ENCODE results near the gene HRK. TPM values are rescaled to one million over a fixed set of nuclear protein-coding genes. Genes with fewer than 3 reads are reported as not detected.

The HRK gene
- total and polyA plus RNA-seq, 2 of the 13 experiments (the other 11 are each of a cell fraction or from before 2014, with no cell fraction given) = 0.02 TPM; not detected in 1

DNA sequence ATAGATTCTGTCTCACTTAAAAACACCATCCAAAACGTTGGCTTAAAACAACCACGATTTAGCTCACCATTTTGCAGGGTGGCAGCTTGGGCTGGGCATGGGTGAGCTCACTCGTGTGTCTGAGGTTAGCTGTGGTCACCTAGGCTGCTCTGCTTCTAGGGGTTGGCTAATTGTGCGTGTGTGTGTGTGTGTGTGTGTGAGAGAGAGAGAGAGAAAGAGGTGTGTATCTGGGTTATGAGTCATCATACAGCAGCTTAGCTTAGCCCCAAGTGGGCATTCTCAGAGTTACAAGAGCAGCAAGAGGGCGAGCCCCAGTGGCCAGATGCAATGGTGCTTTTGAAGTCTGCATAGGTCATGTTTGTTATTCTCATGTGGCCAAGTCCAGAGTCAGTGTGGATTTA lies 35.5 kb upstream of the HRK start (continued):
- TF ChIP-seq, protein P1, sequence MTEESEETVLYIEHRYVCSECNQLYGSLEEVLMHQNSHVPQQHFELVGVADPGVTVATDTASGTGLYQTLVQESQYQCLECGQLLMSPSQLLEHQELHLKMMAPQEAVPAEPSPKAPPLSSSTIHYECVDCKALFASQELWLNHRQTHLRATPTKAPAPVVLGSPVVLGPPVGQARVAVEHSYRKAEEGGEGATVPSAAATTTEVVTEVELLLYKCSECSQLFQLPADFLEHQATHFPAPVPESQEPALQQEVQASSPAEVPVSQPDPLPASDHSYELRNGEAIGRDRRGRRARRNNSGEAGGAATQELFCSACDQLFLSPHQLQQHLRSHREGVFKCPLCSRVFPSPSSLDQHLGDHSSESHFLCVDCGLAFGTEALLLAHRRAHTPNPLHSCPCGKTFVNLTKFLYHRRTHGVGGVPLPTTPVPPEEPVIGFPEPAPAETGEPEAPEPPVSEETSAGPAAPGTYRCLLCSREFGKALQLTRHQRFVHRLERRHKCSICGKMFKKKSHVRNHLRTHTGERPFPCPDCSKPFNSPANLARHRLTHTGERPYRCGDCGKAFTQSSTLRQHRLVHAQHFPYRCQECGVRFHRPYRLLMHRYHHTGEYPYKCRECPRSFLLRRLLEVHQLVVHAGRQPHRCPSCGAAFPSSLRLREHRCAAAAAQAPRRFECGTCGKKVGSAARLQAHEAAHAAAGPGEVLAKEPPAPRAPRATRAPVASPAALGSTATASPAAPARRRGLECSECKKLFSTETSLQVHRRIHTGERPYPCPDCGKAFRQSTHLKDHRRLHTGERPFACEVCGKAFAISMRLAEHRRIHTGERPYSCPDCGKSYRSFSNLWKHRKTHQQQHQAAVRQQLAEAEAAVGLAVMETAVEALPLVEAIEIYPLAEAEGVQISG (CRISPR knock-in tag; IDR thresholded peaks at IDR 0.05) = 0 out of 2 replicates have a peak, but pooled peaks have one; percentile 32
- TF ChIP-seq, protein P2, sequence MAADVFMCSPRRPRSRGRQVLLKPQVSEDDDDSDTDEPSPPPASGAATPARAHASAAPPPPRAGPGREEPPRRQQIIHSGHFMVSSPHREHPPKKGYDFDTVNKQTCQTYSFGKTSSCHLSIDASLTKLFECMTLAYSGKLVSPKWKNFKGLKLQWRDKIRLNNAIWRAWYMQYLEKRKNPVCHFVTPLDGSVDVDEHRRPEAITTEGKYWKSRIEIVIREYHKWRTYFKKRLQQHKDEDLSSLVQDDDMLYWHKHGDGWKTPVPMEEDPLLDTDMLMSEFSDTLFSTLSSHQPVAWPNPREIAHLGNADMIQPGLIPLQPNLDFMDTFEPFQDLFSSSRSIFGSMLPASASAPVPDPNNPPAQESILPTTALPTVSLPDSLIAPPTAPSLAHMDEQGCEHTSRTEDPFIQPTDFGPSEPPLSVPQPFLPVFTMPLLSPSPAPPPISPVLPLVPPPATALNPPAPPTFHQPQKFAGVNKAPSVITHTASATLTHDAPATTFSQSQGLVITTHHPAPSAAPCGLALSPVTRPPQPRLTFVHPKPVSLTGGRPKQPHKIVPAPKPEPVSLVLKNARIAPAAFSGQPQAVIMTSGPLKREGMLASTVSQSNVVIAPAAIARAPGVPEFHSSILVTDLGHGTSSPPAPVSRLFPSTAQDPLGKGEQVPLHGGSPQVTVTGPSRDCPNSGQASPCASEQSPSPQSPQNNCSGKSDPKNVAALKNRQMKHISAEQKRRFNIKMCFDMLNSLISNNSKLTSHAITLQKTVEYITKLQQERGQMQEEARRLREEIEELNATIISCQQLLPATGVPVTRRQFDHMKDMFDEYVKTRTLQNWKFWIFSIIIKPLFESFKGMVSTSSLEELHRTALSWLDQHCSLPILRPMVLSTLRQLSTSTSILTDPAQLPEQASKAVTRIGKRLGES (CRISPR knock-in tag; IDR thresholded peaks at IDR 0.05; ENCODE audit: borderline replicate concordance) = no peak
- TF ChIP-seq ZBTB1 (CRISPR knock-in tag; IDR thresholded peaks at IDR 0.05; ENCODE audit: borderline replicate concordance) = no peak
- TF ChIP-seq, protein P3, sequence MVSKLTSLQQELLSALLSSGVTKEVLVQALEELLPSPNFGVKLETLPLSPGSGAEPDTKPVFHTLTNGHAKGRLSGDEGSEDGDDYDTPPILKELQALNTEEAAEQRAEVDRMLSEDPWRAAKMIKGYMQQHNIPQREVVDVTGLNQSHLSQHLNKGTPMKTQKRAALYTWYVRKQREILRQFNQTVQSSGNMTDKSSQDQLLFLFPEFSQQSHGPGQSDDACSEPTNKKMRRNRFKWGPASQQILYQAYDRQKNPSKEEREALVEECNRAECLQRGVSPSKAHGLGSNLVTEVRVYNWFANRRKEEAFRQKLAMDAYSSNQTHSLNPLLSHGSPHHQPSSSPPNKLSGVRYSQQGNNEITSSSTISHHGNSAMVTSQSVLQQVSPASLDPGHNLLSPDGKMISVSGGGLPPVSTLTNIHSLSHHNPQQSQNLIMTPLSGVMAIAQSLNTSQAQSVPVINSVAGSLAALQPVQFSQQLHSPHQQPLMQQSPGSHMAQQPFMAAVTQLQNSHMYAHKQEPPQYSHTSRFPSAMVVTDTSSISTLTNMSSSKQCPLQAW (CRISPR knock-in tag; IDR thresholded peaks at IDR 0.05) = 0 out of 2 replicates have a peak, but pooled peaks have one; percentile 56
- no peak for TF ChIP-seq KLF12 (CRISPR knock-in tag; IDR thresholded peaks at IDR 0.05; ENCODE audit: borderline replicate concordance)
- no peak for TF ChIP-seq ZNF451 (CRISPR knock-in tag; IDR thresholded peaks at IDR 0.05)
- 0 out of 2 replicates have a peak, but pooled peaks have one; percentile 48 for TF ChIP-seq DNMT3B (CRISPR knock-in tag; conservative IDR thresholded peaks at IDR 0.05)
- TF ChIP-seq MAZ (IDR thresholded peaks at IDR 0.05; ENCODE audit: borderline replicate concordance, low read depth, low read length) = no peak
- no peak for TF ChIP-seq MAZ (CRISPR knock-in tag; IDR thresholded peaks at IDR 0.05; ENCODE audit: low read depth)
- no peak for TF ChIP-seq FOXM1 (CRISPR knock-in tag; IDR thresholded peaks at IDR 0.05)
- TF ChIP-seq ZNF562 (CRISPR knock-in tag; IDR thresholded peaks at IDR 0.05; ENCODE audit: borderline replicate concordance) = no peak
- TF ChIP-seq, protein P4, sequence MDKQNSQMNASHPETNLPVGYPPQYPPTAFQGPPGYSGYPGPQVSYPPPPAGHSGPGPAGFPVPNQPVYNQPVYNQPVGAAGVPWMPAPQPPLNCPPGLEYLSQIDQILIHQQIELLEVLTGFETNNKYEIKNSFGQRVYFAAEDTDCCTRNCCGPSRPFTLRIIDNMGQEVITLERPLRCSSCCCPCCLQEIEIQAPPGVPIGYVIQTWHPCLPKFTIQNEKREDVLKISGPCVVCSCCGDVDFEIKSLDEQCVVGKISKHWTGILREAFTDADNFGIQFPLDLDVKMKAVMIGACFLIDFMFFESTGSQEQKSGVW (CRISPR knock-in tag; IDR thresholded peaks at IDR 0.05; ENCODE audit: borderline replicate concordance) = no peak
- no peak for TF ChIP-seq ARID2 (CRISPR knock-in tag; IDR thresholded peaks at IDR 0.05; ENCODE audit: borderline replicate concordance)
- no peak for TF ChIP-seq ZNF430 (CRISPR knock-in tag; IDR thresholded peaks at IDR 0.05)
- no peak for TF ChIP-seq RBM22 (optimal IDR thresholded peaks at IDR 0.05; ENCODE audit: low read length)
- peak; percentile 64 for TF ChIP-seq TBX2 (CRISPR knock-in tag; IDR thresholded peaks at IDR 0.05; ENCODE audit: borderline replicate concordance)
- no peak for TF ChIP-seq NCOA2 (CRISPR knock-in tag; IDR thresholded peaks at IDR 0.05)
- no peak for TF ChIP-seq ZNF841 (CRISPR knock-in tag; IDR thresholded peaks at IDR 0.05; ENCODE audit: borderline replicate concordance)
- TF ChIP-seq ZNF121 (CRISPR knock-in tag; IDR thresholded peaks at IDR 0.05) = no peak
- TF ChIP-seq THYN1 (CRISPR knock-in tag; IDR thresholded peaks at IDR 0.05; ENCODE audit: borderline replicate concordance, low read depth) = no peak
- TF ChIP-seq, protein P5, sequence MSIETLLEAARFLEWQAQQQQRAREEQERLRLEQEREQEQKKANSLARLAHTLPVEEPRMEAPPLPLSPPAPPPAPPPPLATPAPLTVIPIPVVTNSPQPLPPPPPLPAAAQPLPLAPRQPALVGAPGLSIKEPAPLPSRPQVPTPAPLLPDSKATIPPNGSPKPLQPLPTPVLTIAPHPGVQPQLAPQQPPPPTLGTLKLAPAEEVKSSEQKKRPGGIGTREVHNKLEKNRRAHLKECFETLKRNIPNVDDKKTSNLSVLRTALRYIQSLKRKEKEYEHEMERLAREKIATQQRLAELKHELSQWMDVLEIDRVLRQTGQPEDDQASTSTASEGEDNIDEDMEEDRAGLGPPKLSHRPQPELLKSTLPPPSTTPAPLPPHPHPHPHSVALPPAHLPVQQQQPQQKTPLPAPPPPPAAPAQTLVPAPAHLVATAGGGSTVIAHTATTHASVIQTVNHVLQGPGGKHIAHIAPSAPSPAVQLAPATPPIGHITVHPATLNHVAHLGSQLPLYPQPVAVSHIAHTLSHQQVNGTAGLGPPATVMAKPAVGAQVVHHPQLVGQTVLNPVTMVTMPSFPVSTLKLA (IDR thresholded peaks at IDR 0.05) = peak; percentile 43; the same call in 1 of the 2 replicates
